ENCODE measurements around the gene KDM2A.
"Not testable (repeated sequence)": the region's sequence is repeated elsewhere in the genome, so short reads cannot be mapped to it uniquely, and the experiment has no call there.

The KDM2A gene

DNA sequence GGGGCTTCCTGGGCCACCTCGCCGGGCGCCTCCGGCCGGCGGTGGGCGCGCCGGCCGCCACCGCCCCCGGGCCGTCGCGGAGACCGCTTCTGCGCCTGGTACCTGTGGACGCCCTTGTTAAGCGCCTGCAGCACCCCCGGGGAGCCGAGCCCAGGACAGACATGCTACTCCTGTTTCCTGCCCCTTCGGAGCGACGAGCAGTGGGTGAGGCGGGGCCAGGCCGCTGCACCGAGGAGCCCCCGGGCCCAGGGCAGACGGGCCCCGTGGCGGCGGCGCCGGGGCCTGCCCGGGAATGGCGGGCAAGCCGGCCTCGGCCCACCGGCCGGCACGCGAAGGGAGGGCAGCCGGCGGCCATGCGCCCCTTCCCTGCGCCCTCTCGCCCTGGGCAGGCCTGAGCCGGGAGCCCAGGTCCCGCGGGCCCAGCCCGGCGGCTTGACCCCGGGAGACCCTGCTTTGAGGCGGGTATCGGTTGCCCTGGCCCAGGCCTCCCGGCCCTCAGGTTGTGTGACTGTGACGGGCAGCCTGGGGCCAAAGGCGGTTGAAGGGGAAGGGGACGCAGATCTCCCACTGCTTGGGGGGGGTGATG lies 789 bp upstream of the KDM2A start:
- peak; percentile 46 for DNase-seq (ENCODE audit: low read depth)

DNA sequence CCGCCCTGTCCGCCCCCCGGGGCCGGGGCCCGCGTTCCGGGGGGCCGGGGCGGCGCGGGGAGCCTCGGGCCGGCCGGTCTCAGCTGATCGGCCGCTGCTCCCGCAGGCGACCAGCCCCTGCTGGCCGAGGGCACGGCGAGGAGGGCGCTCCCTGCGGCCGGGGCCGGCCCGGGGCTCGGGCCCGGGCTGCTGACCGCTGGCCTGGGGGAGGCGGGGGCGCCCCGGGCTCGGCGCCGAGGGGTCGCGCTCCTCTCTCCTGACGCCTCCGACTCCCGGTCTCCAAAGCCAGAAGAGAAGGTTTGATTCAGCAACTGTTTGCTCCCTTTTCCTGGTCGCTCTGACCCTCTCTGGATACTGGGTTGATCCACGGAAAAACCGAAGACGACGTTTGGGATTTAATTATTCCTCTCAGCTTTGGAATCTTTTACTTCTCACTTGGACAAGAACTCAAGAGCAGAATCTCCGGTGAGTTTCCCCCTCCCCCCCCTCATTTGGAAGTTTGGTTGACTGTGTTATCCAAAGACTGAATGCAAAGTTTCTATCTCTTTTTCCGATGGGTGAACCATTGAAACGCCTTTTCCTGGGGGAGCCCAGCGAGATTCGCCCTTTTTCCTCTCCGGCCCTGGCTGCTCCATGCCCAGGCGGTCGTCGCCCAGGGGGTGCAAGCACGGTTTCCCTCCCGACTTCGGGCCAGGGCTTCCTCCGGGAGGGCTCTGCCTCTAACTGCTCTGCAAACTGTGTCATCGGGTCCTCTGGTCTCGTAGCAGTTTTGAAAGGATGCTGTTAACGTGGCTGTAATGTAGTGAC lies 725 bp downstream of the KDM2A start:
- peak; percentile 16 for DNase-seq (ENCODE audit: low read depth)

DNA sequence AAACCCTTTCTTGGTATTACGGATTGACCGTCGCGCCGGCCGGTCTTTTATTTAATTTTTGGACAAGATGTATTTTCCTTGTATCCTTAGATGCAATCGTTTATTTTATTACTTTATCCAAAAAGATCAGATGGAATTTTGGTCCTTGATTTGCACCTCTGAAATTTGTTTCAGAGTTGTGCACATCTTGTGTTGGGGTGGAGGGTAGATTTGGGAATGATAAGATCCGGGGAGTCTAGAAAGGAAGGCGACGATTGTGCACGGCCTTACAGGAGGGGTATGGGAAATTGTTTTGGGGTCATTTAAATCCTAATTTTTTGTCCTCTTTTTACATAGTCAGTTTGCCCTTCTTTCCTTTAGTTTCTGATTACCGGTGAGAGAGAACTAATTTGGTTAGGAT lies 1.4 kb downstream of the KDM2A start:
- DNase-seq (ENCODE audit: low read depth): no peak

DNA sequence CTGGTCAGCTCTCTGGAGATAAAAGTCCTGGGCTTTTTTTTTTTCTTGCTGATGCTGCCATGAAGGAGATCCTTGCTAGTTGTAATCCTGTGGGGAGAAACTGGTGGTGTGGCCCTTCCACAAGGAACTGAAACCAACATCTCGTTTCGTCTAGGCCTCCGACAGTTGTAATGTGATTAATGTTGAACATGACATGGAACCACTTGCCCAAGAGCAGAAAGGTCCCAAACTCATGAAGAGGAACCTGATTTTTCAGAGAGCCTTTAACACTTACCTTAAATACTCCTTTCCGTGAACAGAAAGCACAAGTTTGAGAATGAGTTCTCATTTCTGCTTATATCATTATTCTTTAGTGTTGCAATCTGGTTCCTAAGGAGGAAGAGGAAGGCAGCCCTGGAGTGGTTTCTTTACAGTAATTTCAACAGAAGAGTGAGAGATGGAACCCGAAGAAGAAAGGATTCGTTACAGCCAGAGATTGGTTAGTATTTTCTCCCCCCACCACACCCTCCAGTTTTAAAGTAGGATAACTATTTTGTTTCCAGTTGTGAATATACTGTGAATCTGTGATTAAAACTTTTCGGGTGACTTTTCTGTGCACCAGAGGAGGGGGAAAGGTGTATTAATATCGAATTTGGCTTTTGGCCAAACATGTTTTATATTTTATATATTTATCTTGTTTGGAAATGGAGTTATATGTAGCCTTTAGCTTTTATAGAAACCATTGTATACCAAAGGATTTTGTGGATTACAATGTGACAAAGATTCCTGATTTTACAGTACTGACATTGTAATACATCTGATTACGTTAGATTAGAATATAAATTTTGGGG lies 2.0 kb downstream of the KDM2A start:
- DNase-seq (ENCODE audit: low read depth): no peak

DNA sequence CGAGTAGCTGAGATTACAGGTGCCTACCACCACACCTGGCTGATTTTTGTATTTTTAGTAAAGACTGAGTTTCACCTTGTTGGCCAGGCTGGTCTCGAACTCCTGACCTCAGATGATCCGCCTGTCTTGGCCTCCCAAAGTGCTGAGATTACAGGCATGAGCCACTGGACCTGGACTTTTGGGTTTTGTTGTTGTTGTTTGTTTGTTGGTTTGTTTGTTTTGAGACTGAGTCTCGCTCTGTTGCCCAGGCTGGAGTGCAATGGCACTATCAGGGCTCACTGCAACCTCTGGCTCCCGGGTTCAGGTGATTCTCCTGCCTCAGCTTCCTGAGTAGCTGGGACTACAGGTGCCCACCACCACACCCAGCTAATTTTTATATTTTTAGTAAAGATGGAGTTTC lies 4.7 kb downstream of the KDM2A start:
- not testable (repeated sequence) for DNase-seq (ENCODE audit: low read depth)

DNA sequence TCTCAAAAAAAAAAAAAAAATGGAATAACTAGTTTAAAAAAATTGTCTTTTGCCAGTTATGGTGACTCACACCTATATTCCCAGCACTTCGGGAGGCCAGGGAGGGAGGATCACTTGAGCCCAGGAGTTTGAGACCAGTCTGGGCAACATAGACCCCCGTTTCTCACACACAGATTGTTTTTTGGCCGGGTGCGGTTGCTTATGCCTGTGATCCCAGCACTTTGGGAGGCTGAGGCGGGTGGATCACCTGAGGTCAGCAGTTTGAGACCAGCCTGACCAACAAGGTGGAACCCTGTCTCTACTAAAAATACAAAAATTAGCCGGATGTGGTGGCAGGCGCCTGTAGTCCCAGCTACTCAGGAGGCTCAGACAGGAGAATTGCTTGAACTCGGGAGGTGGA lies 7.2 kb downstream of the KDM2A start:
- DNase-seq (ENCODE audit: low read depth): not testable (repeated sequence)

DNA sequence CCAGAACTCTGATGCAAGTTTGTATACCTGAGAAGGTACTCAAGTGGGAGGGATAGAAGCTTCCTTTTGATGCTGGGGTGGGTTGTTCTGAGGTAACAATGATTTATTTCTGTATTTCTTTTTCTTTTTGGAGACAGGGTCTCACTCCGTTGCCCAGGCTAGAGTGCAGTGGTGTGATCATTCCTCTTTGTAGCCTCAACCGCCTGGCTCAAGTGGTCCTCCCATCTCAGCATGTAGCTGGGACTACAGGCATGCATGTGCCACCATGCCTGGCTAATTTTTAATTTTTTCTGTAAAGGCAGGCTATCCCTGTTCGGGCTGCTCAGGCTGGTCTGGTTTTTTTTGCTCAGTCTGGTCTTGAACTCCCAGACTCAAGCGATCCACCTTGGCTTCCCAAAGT lies 7.9 kb downstream of the KDM2A start:
- DNase-seq (ENCODE audit: low read depth): no peak

DNA sequence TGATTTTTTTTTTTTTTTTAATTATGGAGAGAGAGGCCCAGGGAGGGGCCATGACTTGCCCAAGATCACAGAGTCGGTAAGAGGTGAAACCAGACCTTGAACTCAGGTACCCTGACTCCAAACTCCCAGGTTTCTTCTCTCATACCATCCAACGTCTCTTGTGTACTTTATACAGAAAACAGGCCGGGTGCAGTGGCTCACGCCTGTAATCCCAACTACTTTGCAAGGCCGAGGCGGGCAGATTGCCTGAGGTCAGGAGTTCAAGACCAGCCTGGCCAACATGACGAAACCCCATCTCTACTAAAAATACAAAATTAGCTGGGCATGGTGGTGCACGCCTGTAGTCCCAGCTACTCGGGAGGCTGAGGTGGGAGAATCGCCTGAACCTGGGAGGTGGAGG lies 11.8 kb downstream of the KDM2A start:
- not testable (repeated sequence) for DNase-seq (ENCODE audit: low read depth)

DNA sequence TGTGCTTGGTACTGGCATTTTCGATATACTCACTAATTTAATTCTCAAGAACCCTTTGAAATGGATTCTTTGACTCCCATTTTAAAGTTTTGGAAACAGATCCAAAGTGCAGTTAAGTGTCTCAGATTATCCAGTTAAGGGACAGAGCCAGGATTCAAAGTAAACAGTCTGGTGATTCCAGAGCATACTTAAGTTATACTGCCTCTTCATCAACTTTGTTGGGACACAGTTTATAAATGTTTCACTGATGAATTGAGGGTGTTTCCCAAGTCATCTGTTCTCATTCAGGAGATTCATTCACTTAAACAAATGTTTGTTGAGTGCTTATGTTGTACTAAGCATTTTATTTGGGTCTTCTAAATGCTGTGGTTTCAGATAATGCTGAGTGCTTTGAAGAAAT lies 17.1 kb downstream of the KDM2A start:
- DNase-seq (ENCODE audit: low read depth): no peak

DNA sequence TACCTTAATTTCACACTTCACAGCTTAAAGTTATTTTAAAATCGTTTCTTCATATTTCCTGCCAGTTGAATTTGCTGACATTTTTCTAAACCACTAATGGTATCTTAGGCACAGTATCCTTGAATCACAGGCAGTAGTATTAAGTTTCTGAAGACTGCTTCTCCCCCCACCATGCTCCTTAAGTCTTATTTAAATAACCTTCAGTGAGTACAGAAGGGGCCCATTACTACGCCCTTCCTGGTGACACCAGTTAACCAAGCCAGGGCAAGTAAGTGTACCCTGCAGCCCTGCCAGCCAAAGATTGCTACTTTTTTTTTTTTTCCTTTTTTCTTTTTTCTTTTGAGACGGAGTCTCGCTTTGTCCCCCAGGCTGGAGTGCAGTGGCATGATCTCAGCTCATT lies 19.9 kb downstream of the KDM2A start:
- DNase-seq (ENCODE audit: low read depth): no peak

DNA sequence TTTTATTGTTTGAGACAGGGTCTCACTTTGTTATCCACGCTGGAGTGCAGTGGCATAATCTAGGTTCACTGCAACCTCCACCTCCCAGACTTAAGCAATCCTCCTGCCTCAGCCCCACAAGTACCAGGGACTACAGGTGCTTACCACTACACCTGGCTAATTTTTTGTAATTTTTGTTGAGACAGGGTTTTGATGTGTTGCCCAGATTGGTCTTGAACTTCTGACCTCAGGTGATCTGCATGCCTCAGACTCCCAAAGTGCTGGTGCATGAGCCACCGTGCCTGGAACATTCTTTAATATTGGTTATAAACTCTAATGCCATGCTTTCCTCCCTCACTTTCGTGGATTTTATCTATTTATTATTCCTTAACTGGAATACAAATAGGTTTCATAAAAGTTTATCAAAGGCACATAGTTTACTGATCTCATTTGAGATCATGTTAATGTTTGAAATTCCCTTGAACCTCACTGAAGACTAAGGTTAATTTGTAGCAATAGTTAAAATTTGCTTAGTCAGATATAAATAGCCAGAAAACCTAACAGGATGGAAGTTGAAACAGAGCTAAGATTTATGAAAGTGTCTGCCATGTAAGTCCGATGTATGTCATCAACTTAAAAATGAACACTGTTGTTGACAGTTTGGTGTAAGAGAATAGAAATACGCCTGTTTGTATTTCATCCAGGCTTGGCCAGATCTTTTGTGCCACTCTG lies 27.6 kb downstream of the KDM2A start:
- no peak for DNase-seq (ENCODE audit: low read depth)

DNA sequence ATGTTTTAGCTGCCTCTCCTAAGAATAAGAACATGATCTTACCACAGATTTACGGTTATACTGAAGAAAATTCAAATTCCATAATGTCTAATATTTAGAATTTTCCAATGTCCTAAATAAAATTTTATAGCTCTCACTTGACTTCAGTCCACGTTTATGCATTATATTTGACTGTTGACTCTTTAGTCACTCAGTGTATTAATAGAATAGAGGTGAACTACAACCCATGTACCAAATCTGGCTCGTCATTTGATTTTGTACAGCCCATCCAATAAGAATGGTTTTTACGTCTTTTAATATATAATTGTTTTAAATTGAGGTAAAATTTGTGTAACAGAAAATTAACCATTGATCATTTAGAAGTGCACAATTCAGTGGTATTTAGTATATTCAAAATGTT lies 34.9 kb downstream of the KDM2A start:
- DNase-seq (ENCODE audit: low read depth): no peak

DNA sequence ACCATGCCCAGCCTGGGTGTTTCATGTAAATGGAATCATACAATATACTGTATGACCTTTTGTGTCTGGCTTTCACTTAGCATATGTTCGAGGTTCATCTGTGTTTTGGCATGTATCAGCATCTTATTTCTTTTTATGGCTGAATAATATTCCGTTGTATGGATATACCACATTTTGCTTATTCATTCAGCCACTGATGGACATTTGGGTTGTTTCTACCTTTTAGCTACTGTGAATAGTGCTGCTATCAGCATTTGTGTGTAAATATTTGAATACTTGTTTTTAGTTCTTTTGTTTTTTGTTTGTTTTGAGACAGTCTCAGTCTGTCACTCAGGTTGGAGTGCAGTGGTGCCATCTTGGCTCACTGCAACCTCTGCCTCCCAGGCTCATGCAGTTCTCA lies 35.7 kb downstream of the KDM2A start:
- DNase-seq (ENCODE audit: low read depth): no peak

DNA sequence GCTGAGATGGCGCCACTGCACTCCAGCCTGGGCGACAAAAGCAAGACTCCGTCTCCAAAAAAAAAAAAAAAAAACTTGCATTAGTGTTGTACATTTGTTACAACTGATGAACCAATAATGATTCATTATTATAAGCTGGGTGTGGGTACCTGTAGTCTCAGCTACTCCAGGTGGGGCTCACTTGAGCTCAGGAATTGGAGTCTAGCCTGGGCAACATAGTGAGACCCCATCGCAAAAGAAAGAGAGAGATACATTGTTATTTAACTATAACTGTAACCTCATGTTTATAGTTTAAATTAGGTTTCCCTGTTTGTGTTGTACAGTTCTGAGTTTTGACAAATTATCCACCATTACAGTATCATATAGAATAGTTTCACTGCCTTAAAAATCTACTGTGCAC lies 38.6 kb downstream of the KDM2A start:
- DNase-seq (ENCODE audit: low read depth): no peak

DNA sequence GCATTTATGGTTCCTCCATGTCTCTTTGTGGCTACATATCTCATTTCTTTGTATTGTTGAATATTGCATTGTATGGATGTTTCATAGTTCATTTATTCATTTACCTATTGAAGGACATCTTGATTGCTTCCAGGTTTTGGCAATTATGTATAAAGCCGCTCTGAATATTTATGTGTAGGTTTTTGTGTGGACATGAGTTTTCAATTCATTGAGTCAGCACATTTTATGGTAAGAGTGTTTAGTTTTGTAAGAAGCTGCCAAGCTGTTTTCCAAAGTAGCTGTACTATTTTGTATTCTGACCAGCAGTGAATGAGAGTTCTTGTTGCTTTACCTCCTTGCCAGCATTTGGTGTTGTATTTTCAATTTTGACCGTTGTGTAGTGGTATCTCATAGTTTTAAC lies 39.2 kb downstream of the KDM2A start:
- no peak for DNase-seq (ENCODE audit: low read depth)

DNA sequence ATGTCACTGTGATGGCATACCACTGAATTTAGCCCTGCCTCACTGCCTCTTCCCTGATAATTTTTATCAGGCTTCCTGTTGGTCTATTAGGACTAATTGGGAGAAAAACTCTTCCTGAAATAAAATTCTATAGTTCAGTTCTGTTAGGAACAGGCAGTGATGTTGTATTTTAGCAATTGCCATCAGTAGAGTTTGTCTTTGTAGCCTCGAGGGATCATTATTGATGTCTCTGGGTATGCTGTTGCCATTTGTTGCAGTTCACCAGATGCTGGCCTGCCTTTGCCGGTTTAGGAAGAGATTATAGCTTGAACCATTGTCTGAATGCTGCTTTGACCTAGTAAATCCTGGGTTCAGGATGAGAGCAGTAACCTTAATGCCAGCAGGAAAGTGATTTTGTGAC lies 41.0 kb downstream of the KDM2A start:
- no peak for DNase-seq (ENCODE audit: low read depth)

DNA sequence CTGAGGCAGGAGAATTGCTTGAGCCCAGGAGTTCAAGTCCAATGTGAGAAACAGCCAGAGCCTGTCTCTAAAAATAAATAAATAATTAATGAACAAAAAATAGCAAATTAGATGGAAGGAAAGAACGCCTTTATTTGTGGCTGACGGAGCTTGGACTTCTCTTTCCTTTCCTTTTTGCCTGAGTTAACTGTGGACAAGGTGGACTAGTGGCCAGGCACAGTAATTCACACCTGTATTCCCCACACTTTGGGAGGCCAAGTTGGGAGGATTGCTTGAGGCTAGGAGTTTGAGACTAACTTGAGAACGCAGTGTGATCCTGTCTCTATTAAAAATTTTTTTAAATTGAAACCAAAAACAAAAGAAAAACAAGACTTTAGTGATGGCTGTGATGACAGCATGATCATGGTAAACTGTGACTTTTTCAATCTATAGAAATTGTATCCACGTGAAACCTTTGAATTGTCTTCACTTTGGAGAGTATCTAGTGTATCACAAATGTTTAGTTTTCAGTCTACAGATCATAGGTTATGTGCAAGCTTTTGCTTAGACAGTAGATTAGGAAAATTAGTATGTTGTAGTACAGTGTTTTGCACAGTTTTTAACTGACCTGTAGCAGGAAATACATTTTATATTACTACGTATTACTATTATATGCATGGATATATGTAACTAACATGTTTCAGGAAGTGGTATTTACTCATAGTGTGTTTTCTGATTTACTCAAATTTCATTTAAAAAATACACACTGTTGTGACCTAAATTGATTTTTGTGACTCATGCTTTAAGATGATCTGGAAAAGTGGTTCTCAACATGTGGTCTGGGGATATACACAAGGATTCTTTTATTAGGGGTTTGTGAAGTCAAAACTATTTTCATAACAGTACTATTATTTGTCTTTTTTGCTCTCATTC lies 42.1 kb downstream of the KDM2A start:
- DNase-seq (ENCODE audit: low read depth): no peak

DNA sequence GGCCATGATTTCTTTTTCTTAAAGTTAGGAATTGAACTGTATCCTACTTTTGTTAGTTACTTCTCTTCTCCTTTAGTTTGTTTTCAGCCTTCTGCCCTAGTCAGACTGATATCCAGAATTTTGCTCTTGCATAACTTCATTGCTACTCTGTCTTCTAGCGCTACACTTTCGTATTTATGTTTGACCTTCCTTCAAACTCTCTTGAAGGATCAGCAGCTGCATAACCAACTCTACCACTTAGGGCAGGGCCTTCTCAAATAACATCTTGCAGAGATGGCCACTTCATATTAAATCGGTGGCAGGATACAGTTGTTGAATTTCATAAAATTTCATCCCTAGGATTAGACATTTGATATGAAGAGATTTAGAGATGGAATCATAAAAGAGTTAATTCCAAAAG lies 43.9 kb downstream of the KDM2A start:
- no peak for DNase-seq (ENCODE audit: low read depth)

DNA sequence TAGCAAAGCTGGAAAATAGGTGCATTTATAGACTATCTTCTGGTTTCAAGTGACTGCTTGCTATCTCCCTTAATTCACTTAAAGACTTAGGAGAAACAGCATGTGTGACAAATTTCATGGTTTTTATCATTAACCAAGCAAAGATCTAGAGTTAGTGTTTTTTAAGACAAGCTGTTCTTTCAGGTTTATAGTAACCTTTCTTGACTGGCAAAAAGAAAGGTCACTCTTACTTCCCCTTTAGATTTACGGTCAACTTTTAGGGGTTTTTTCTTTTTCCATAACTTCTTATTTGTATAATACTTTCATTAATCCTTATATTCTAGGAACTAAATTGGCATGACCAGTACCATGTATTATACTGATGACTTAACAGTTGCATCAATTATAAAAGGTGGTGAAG lies 46.6 kb downstream of the KDM2A start:
- no peak for DNase-seq (ENCODE audit: low read depth)

DNA sequence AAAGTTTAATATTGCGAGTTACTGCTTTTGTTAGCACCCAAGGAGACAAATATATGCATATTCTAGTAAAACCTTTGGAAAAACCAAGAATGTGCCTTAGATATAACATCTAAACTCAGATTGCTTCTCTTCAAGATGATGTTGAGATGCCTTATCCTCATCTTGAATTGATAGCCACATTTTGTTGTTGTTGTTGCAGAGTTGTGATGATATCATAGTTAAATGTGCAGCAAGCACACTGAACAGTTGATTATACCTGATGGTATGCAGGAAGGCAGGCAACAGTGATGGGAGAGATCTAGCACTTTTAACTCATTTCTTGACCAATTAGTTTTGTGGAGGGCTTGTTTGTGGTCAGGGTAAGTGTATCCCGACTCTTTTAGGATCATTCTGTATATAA lies 48.0 kb downstream of the KDM2A start:
- DNase-seq (ENCODE audit: low read depth): no peak

DNA sequence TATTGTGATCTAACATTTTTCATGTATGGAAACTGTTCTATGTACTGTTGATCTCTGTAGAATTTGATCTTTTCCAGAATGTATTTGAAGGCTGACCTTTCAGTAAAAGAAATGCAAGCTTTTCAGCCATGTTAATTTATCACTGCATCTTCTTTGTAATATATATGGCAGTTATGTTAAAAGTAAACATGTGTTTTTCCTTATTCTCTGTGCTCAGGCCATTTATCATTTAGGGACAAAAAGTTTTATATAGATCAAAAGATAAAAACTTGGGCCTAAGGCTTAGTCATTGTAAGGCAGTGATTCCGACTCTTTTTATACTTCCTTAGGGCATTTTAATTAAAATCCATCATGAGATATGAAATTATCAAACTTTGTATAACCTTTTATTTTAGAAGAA lies 48.7 kb downstream of the KDM2A start:
- DNase-seq (ENCODE audit: low read depth): no peak

All from activated T-cell treated with anti-CD3 and anti-CD28 coated beads for 1 hour (primary cell).